Renal pelvis (tissue), 4 donors: Measurements from ENCODE around the gene SPAAR. TPM values are rescaled to one million over a fixed set of nuclear protein-coding genes. Genes with fewer than 3 reads are reported as not detected.
A peak's percentile ranks its signal among the peaks of the same experiment; 100 is the strongest.

Experiments
- DNase-seq: peaks from one replicate; pipeline ENCODE4 v3.0.0-alpha.2; 2013
- polyA plus RNA-seq, 3 donors: library from polyadenylated mRNA; unstranded; fragments of 120-200 nt; gene quantifications; one replicate each; pipeline ENCODE4 v1.2.1, GENCODE V29; 2013; ENCODE audit not compliant: insufficient read length in 3 of 3

SPAAR gene
- polyA plus RNA-seq, 3 donors, result 1.3 to 1.9 (median 1.8) TPM

GRCh38 chr9:35944841-35945240 lies 35.6 kb downstream of the SPAAR start:
- no peak for DNase-seq

GRCh38 chr9:35945341-35946018 lies 36.2 kb downstream of the SPAAR start:
- DNase-seq, result peak; percentile 73

GRCh38 chr9:35948451-35948850 lies 39.2 kb downstream of the SPAAR start:
- DNase-seq, result no peak

- DNase-seq, result no peak
Measured at GRCh38 chr9:35948901-35949318, 39.6 kb downstream of the SPAAR start.

GRCh38 chr9:35951736-35952135 lies 42.4 kb downstream of the SPAAR start:
- DNase-seq, result no peak

- no peak for DNase-seq
Measured at GRCh38 chr9:35952526-35953191, 43.4 kb downstream of the SPAAR start.

GRCh38 chr9:35954942-35955546 lies 45.8 kb downstream of the SPAAR start:
- DNase-seq, result peak; percentile 72

GRCh38 chr9:35956651-35957050 lies 47.4 kb downstream of the SPAAR start:
- DNase-seq, result no peak

- DNase-seq, result no peak
Measured at GRCh38 chr9:35958104-35958837, 49.0 kb downstream of the SPAAR start, which contains the start of gene OR2S2. Gene OR2S2, minus strand, starts transcription at chr9:35958154. Its CDS starts 56 bp downstream, at chr9:35958098.

- DNase-seq, result no peak
Measured at GRCh38 chr9:35960039-35960655, 50.9 kb downstream of the SPAAR start.

Other genes with a start within 250 kb of the SPAAR start
- 10 to 100 TPM in 2 of 3 donors, 1 to 10 TPM in 1; 8.7 to 14.0 (median 12.9) TPM for gene ARHGEF39, start 244.3 kb upstream of the SPAAR start, polyA plus RNA-seq
- under 1 TPM; 0.34 to 0.94 (median 0.57) TPM for gene CA9, start 235.6 kb upstream of the SPAAR start, polyA plus RNA-seq
- gene TPM2, start 219.6 kb upstream of the SPAAR start, polyA plus RNA-seq, result 100 to 1,000 TPM; 142 to 173 (median 160) TPM
- 100 to 1,000 TPM; 164 to 188 (median 181) TPM for gene TLN1, start 177.3 kb upstream of the SPAAR start, polyA plus RNA-seq
- 10 to 100 TPM; 40.1 to 42.5 (median 40.9) TPM for gene CREB3, start 176.8 kb upstream of the SPAAR start, polyA plus RNA-seq
- gene GBA2, start 160.3 kb upstream of the SPAAR start, polyA plus RNA-seq, result 100 to 1,000 TPM in 2 of 3 donors, 10 to 100 TPM in 1; 94.4 to 139 (median 127) TPM
- gene RGP1, start 160.2 kb upstream of the SPAAR start, polyA plus RNA-seq, result 10 to 100 TPM; 28.7 to 31.8 (median 31.1) TPM
- gene MSMP, start 155.2 kb upstream of the SPAAR start, polyA plus RNA-seq, result 1 to 10 TPM in 1 of 3 donors, under 1 TPM in 1, not detected in 1; 0.70 to 1.3 TPM
- 10 to 100 TPM; 24.5 to 29.4 (median 28.2) TPM for gene NPR2, start 117.9 kb upstream of the SPAAR start, polyA plus RNA-seq
- 1 to 10 TPM; 5.5 to 8.6 (median 6.0) TPM for gene SPAG8, start 97.2 kb upstream of the SPAAR start, polyA plus RNA-seq
- 10 to 100 TPM; 51.8 to 60.2 (median 59.5) TPM for gene HINT2, start 94.4 kb upstream of the SPAAR start, polyA plus RNA-seq
- gene FAM221B, start 80.8 kb upstream of the SPAAR start, polyA plus RNA-seq, result under 1 TPM; 0.09 to 0.41 (median 0.12) TPM
- 10 to 100 TPM; 30.2 to 36.2 (median 31.1) TPM for gene TMEM8B, start 80.3 kb upstream of the SPAAR start, polyA plus RNA-seq
- gene OR13J1, start 39.1 kb upstream of the SPAAR start, polyA plus RNA-seq, result under 1 TPM in 2 of 3 donors, not detected in 1; 0.06 to 0.22 TPM
- under 1 TPM in 1 of 3 donors, not detected in 2; 0.64 TPM for gene HRCT1, start 3.3 kb upstream of the SPAAR start, polyA plus RNA-seq
- gene OR2S2, start 48.7 kb downstream of the SPAAR start, polyA plus RNA-seq, result not detected
- gene RECK, start 127.4 kb downstream of the SPAAR start, polyA plus RNA-seq, result 10 to 100 TPM; 25.4 to 28.1 (median 26.5) TPM
- gene GLIPR2, start 227.2 kb downstream of the SPAAR start, polyA plus RNA-seq, result 10 to 100 TPM; 36.7 to 42.6 (median 41.9) TPM